PFSK-1 (cell line): Measurements from ENCODE around the gene IL20.

Source experiments
- FOXP2 ChIP-seq: optimal IDR thresholded peaks from 2 replicates; pipeline ENCODE3; 2011; ENCODE audit warnings: borderline replicate concordance, control low read depth, inconsistent platforms; ENCODE audit not compliant: insufficient read depth; ENCODE audit errors: extremely low read length, extremely low read depth
- POLR2AphosphoS5 ChIP-seq: IDR thresholded peaks from 2 replicates; pipeline ENCODE4 v1.6.1; 2012; ENCODE audit warnings: low read depth, mild to moderate bottlenecking, control low read depth, low read length, moderate library complexity
- SIN3A ChIP-seq: IDR thresholded peaks from 2 replicates; pipeline ENCODE4 v1.6.1; 2012; ENCODE audit warnings: mild to moderate bottlenecking, low read length, moderate library complexity, borderline replicate concordance; ENCODE audit not compliant: insufficient read depth
- TAF1 ChIP-seq: IDR thresholded peaks from 2 replicates; pipeline ENCODE4 v1.6.1; 2012; ENCODE audit warnings: low read length, control low read depth, borderline replicate concordance; ENCODE audit not compliant: insufficient read depth
- TF ChIP-seq, protein P1 (sequence below), 2 experiments: IDR thresholded peaks; 2 replicates each; pipeline versions ENCODE4 v1.6.1 to v1.8.0; 2011 to 2012; ENCODE audit warnings: low read depth in 2 of 2, low read length in 2 of 2, control low read depth in 1 of 2, inconsistent platforms in 1 of 2, mild to moderate bottlenecking in 1 of 2, moderate library complexity in 1 of 2; ENCODE audit not compliant: insufficient read depth in 1 of 2

Gene IL20

DNA sequence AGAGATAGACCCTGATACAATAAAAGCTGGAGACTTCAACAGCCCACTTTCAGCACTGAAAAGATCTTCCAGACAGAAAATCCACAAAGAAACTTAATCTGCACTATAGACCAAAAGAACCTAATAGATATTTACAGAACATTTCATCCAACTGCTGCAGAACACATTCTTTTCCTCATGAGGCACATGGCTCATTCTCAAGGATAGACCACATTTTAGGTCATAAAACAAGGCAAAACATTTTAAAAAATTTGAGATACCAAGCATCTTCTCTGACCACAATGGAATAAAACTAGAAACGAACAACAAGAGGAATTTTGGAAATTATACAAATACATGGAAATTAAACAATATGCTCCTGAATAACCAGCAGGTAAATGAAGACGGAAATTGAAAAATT lies 15.0 kb upstream of the IL20 start:
- TF ChIP-seq TAF1 (no peak), POLR2AphosphoS5 (no peak), FOXP2 (no peak), SIN3A (no peak)
- TF ChIP-seq, protein P1, sequence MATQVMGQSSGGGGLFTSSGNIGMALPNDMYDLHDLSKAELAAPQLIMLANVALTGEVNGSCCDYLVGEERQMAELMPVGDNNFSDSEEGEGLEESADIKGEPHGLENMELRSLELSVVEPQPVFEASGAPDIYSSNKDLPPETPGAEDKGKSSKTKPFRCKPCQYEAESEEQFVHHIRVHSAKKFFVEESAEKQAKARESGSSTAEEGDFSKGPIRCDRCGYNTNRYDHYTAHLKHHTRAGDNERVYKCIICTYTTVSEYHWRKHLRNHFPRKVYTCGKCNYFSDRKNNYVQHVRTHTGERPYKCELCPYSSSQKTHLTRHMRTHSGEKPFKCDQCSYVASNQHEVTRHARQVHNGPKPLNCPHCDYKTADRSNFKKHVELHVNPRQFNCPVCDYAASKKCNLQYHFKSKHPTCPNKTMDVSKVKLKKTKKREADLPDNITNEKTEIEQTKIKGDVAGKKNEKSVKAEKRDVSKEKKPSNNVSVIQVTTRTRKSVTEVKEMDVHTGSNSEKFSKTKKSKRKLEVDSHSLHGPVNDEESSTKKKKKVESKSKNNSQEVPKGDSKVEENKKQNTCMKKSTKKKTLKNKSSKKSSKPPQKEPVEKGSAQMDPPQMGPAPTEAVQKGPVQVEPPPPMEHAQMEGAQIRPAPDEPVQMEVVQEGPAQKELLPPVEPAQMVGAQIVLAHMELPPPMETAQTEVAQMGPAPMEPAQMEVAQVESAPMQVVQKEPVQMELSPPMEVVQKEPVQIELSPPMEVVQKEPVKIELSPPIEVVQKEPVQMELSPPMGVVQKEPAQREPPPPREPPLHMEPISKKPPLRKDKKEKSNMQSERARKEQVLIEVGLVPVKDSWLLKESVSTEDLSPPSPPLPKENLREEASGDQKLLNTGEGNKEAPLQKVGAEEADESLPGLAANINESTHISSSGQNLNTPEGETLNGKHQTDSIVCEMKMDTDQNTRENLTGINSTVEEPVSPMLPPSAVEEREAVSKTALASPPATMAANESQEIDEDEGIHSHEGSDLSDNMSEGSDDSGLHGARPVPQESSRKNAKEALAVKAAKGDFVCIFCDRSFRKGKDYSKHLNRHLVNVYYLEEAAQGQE (IDR thresholded peaks at IDR 0.05; ENCODE audit: insufficient read depth in 1 of 2, low read depth in 2 of 2, low read length in 2 of 2) = no peak

DNA sequence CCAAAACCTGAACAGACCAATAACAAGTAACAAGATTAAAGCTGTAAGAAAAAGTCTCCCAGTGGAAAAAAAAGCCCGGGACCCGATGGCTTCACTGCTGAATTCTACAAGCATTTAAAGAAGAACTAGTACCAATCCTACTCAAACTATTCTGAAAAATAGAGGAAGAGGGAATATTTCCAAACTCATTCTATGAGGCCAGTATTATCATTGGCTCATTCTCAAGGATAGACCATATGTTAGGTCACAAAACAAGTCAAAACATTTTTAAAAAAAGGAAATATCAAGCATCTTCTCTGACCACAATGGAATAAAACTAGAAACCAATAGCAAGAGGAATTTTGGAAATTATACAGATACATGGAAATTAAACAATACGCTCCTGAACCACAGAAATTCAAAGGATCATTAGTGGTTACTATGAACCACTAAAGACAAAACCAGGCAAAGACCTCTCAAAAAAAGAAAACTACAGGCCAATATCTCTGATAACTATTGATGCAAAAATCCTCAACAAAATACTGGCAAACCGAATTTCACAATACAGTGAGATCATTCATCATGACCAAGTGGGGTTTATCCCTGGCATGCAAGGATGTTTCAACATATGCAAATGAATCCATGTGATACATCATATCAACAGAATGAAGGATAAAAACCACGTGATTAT lies 13.9 kb upstream of the IL20 start:
- TF ChIP-seq FOXP2 (no peak), SIN3A (no peak), TAF1 (no peak), POLR2AphosphoS5 (no peak)
- TF ChIP-seq, protein P1 (IDR thresholded peaks at IDR 0.05; ENCODE audit: insufficient read depth in 1 of 2, low read depth in 2 of 2, low read length in 2 of 2) = no peak

- TF ChIP-seq SIN3A (no peak), FOXP2 (no peak), POLR2AphosphoS5 (no peak), TAF1 (no peak)
- TF ChIP-seq, protein P1 (IDR thresholded peaks at IDR 0.05; ENCODE audit: insufficient read depth in 1 of 2, low read depth in 2 of 2, low read length in 2 of 2) = no peak
Measured at GRCh38 chr1:206854401-206855129, 10.9 kb upstream of the IL20 start.

GRCh38 chr1:206855859-206856258 lies 9.6 kb upstream of the IL20 start:
- TF ChIP-seq FOXP2 = no peak
- no peak for TF ChIP-seq SIN3A
- no peak for TF ChIP-seq TAF1
- TF ChIP-seq, protein P1 (IDR thresholded peaks at IDR 0.05; ENCODE audit: insufficient read depth in 1 of 2, low read depth in 2 of 2, low read length in 2 of 2) = no peak
- TF ChIP-seq POLR2AphosphoS5 = no peak
